GM23338 (cell line): ENCODE results near the gene ERN2. TPM values are rescaled to one million over a fixed set of nuclear protein-coding genes. Genes with fewer than 3 reads are reported as not detected.

Source experiments
- ATAC-seq: fragments of 200-7000 bp; cut with Tn5 transposase; 3 replicates; pipeline ENCODE4 v1.9.1; 2020
- DNase-seq: peaks from one replicate; pipeline ENCODE4 v3.0.0-alpha.2; 2015; ENCODE audit warnings: low spot score
- H2AFZ ChIP-seq: fragments of 200-600 bp; sonication (generic); 2 replicates; pipeline ENCODE4 v1.8.0; 2016; ENCODE audit warnings: antibody characterized with exemption, mild to moderate bottlenecking, moderate library complexity
- H3F3A ChIP-seq: fragments of 200-600 bp; sonication (generic); replicated peaks from 2 replicates; pipeline ENCODE4 v1.8.0; 2017; ENCODE audit warnings: antibody characterized with exemption, mixed run types, low read depth
- H3K27ac ChIP-seq: fragments of 200-600 bp; sonication (generic); 2 replicates; pipeline ENCODE4 v1.6.1; 2016; ENCODE audit warnings: low read depth
- H3K27me3 ChIP-seq: fragments of 200-600 bp; sonication (generic); 2 replicates; pipeline ENCODE4 v1.8.0; 2016; ENCODE audit warnings: mild to moderate bottlenecking, mixed run types, moderate library complexity; ENCODE audit not compliant: insufficient read depth
- H3K36me3 ChIP-seq: fragments of 200-600 bp; sonication (generic); 2 replicates; pipeline ENCODE4 v1.8.0; 2016; ENCODE audit warnings: mild to moderate bottlenecking; ENCODE audit not compliant: insufficient read depth
- H3K4me1 ChIP-seq: fragments of 200-600 bp; sonication (generic); 2 replicates; pipeline ENCODE4 v1.8.0; 2016; ENCODE audit warnings: mild to moderate bottlenecking, moderate library complexity; ENCODE audit not compliant: insufficient read depth
- H3K4me2 ChIP-seq: fragments of 200-600 bp; sonication (generic); 2 replicates; pipeline ENCODE4 v1.7.1; 2017; ENCODE audit warnings: mixed run types
- H3K4me3 ChIP-seq: fragments of 200-600 bp; sonication (generic); 2 replicates; pipeline ENCODE4 v1.6.1; 2016; ENCODE audit warnings: mixed run types
- H3K79me2 ChIP-seq: fragments of 200-600 bp; sonication (generic); replicated peaks from 2 replicates; pipeline ENCODE4 v1.8.0; 2017; ENCODE audit warnings: mild to moderate bottlenecking; ENCODE audit not compliant: insufficient read depth
- H3K9me2 ChIP-seq: fragments of 200-600 bp; sonication (generic); 2 replicates; pipeline ENCODE4 v1.8.0; 2017; ENCODE audit not compliant: insufficient read depth
- H4K20me1 ChIP-seq: fragments of 200-600 bp; sonication (generic); replicated peaks from 2 replicates; pipeline ENCODE4 v1.8.0; 2017; ENCODE audit warnings: mild to moderate bottlenecking; ENCODE audit not compliant: insufficient read depth
- H3K27ac Mint-ChIP-seq: 2 replicates; pipeline ENCODE4 v1.8.0; 2020; ENCODE audit warnings: inconsistent platforms, mild to moderate bottlenecking, moderate library complexity, mixed read lengths
- H3K27me3 Mint-ChIP-seq: 3 replicates; pipeline ENCODE4 v1.8.0; 2022; ENCODE audit warnings: low read depth, mild to moderate bottlenecking, moderate library complexity, mixed read lengths, inconsistent platforms; ENCODE audit not compliant: insufficient read depth, poor library complexity
- H3K36me3 Mint-ChIP-seq: 3 replicates; pipeline ENCODE4 v1.8.0; 2021; ENCODE audit warnings: low read depth, mild to moderate bottlenecking, inconsistent platforms, moderate library complexity, mixed read lengths
- H3K4me1 Mint-ChIP-seq: 3 replicates; pipeline ENCODE4 v1.8.0; 2020; ENCODE audit warnings: mild to moderate bottlenecking, inconsistent platforms, mixed read lengths
- H3K4me3 Mint-ChIP-seq: 3 replicates; pipeline ENCODE4 v1.8.0; 2021; ENCODE audit warnings: moderate library complexity, mild to moderate bottlenecking, inconsistent platforms, mixed read lengths
- H3K9me3 Mint-ChIP-seq: 3 replicates; pipeline ENCODE4 v1.8.0; 2020; ENCODE audit warnings: moderate library complexity, mild to moderate bottlenecking, inconsistent platforms, mixed read lengths
- CREB1 ChIP-seq: fragments of 250-450 bp; sonication (Bioruptor Pico); IDR thresholded peaks from 2 replicates; pipeline ENCODE4 v1.5.0; 2020; ENCODE audit warnings: low read depth, mild to moderate bottlenecking, moderate library complexity
- EZH2 ChIP-seq: fragments of 200-600 bp; sonication (generic); IDR thresholded peaks from one replicate; pipeline ENCODE4 v1.8.0; 2017; ENCODE audit warnings: antibody characterized with exemption, mild to moderate bottlenecking, low read depth; ENCODE audit not compliant: unreplicated experiment
- EZH2phosphoT487 ChIP-seq: fragments of 200-600 bp; sonication (generic); IDR thresholded peaks from one replicate; pipeline ENCODE4 v1.8.1; 2018; ENCODE audit warnings: antibody characterized with exemption; ENCODE audit not compliant: unreplicated experiment
- JUNB ChIP-seq: IDR thresholded peaks from one replicate; pipeline ENCODE4 v1.6.1; 2016; ENCODE audit warnings: antibody characterized with exemption; ENCODE audit not compliant: unreplicated experiment
- NANOG ChIP-seq: IDR thresholded peaks from 2 replicates; pipeline ENCODE4 v1.6.1; 2016; ENCODE audit warnings: antibody characterized with exemption, borderline replicate concordance
- POLR2AphosphoS5 ChIP-seq: IDR thresholded peaks from 2 replicates; pipeline ENCODE4 v1.6.1; 2016; ENCODE audit warnings: antibody characterized with exemption, low read depth
- REST ChIP-seq: IDR thresholded peaks from one replicate; pipeline ENCODE4 v1.6.1; 2018; ENCODE audit warnings: antibody characterized with exemption; ENCODE audit not compliant: unreplicated experiment
- STAT1 ChIP-seq: IDR thresholded peaks from one replicate; pipeline ENCODE4 v1.6.1; 2016; ENCODE audit warnings: antibody characterized with exemption; ENCODE audit not compliant: unreplicated experiment
- ZNF114 ChIP-seq: fragments of 250-450 bp; sonication (Bioruptor Pico); IDR thresholded peaks from 2 replicates; pipeline ENCODE4 v1.5.0; 2020; ENCODE audit warnings: mild to moderate bottlenecking, moderate library complexity
- ZNF331 ChIP-seq: fragments of 250-450 bp; sonication (Bioruptor Pico); IDR thresholded peaks from 2 replicates; pipeline ENCODE4 v1.5.0; 2020; ENCODE audit warnings: low read depth, mild to moderate bottlenecking, moderate library complexity
- polyA plus RNA-seq: library from polyadenylated mRNA; unstranded; fragments of >200 nt; fragmentation: Nextera tagmentation; extraction: Ambion mirVana; gene quantifications from 2 replicates; pipeline ENCODE4 v1.2.1, GENCODE V29; 2016
- total RNA-seq: library from RNA; depleted of rRNA; stranded (reverse); fragments of >200 nt; shearing (Covaris generic); gene quantifications from 2 replicates; pipeline ENCODE4 v1.2.3, GENCODE V29; 2014
- TF ChIP-seq, protein P1 (sequence below), 2 experiments: fragments of 200-600 bp in 1 of 2; sonication (generic) in 1 of 2; conservative IDR thresholded peaks; 2 replicates each; pipeline versions ENCODE4 v1.5.1 to v1.6.1; 2016 to 2017; ENCODE audit warnings: antibody characterized with exemption in 2 of 2, low read depth in 2 of 2, mild to moderate bottlenecking in 2 of 2, moderate library complexity in 1 of 2

Gene ERN2
- total and polyA plus RNA-seq, 2 experiments from 2014 or later = 0.97 to 1.1 TPM

- TF ChIP-seq, protein P1, sequence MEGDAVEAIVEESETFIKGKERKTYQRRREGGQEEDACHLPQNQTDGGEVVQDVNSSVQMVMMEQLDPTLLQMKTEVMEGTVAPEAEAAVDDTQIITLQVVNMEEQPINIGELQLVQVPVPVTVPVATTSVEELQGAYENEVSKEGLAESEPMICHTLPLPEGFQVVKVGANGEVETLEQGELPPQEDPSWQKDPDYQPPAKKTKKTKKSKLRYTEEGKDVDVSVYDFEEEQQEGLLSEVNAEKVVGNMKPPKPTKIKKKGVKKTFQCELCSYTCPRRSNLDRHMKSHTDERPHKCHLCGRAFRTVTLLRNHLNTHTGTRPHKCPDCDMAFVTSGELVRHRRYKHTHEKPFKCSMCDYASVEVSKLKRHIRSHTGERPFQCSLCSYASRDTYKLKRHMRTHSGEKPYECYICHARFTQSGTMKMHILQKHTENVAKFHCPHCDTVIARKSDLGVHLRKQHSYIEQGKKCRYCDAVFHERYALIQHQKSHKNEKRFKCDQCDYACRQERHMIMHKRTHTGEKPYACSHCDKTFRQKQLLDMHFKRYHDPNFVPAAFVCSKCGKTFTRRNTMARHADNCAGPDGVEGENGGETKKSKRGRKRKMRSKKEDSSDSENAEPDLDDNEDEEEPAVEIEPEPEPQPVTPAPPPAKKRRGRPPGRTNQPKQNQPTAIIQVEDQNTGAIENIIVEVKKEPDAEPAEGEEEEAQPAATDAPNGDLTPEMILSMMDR (conservative IDR thresholded peaks at IDR 0.05; ENCODE audit: low read depth in 2 of 2) = peak; percentile 40 to 57
- TF ChIP-seq NANOG (no peak), ZNF331 (CRISPR knock-in tag) (no peak), CREB1 (CRISPR knock-in tag) (peak; percentile 5; the same call in 1 of the 2 replicates), REST (no peak), EZH2 (no peak), POLR2AphosphoS5 (peak; percentile 88), STAT1 (no peak), ZNF114 (CRISPR knock-in tag) (no peak)
Observed at GRCh38 chr16:23678430-23679273, 34.4 kb downstream of the ERN2 start, which contains the start of gene PLK1 (continued).

DNA sequence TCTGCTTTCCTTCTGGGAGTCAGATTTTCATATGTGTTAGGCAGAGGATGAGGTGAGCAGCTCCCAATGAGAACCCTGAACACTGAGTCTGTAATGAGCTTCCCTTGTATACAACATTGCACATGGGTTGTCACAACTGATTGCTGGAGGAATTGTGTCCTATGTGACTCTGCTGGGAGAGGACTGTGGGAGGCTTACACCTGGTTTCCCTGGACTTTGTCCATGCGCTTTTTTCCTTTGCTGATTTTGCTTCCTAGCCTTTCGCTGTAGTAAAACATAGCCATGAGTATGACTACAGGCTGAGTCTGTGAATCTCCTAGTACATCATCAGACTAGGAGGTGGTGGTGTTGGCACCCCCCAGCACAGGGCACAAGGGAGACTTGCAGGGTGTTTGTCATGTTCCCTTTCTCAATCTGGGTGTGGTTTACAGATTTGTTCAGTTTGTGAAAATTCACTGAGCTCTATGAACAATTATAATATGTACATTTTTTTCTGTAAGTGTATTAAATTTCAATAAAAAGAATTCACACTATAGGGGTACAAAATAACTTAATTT, 36.0 kb downstream of the ERN2 start:
- Histone ChIP-seq H3K4me2 (no peak overlapping the region), H3K27me3 (no peaks in the 10 kb centered on the region), H3K4me1 (peaks cover 13% of the 10 kb centered on the region; the same call in 1 of the 2 replicates), H4K20me1 (peaks cover 17% of the 10 kb centered on the region), H3K4me3 (no peak overlapping the region), H3F3A (peaks cover 18% of the 10 kb centered on the region; the same call in 1 of the 2 replicates), H3K27ac (no peak overlapping the region; the same call in 1 of the 2 replicates), H3K79me2 (peaks cover 32% of the 10 kb centered on the region), H3K9me2 (no peaks in the 10 kb centered on the region), H3K36me3 (peaks cover 23% of the 10 kb centered on the region), H2AFZ (no peak overlapping the region)
- no peak for DNase-seq
- Mint-ChIP-seq H3K27me3 (peaks cover 14% of the 10 kb centered on the region), H3K36me3 (peaks cover 32% of the 10 kb centered on the region), H3K27ac (no peak overlapping the region), H3K4me1 (peaks cover 14% of the 10 kb centered on the region), H3K9me3 (no peaks in the 10 kb centered on the region), H3K4me3 (no peak overlapping the region; the same call in 2 of the 3 replicates)
- ATAC-seq = no peak
- TF ChIP-seq REST = no peak
- no peak for TF ChIP-seq JUNB
- no peak for TF ChIP-seq EZH2phosphoT487
- no peak for TF ChIP-seq ZNF114 (CRISPR knock-in tag)
- TF ChIP-seq ZNF331 (CRISPR knock-in tag) = no peak
